HepG2 (cell line): ENCODE data around the gene FAM181A. TPM values are rescaled to one million over a fixed set of nuclear protein-coding genes. Genes with fewer than 3 reads are reported as not detected.

Experiments
- AGO1 ChIP-seq: fragments of 200-400 bp; formaldehyde crosslinking; IDR thresholded peaks from 2 replicates; pipeline ENCODE4 v1.6.1; 2017; ENCODE audit warnings: mild to moderate bottlenecking, low read depth, low read length, moderate library complexity; ENCODE audit not compliant: poor library complexity, severe bottlenecking
- FOXA1 ChIP-seq, 2 experiments: fragments of 450-650 bp in 1 of 2; sonication (generic) in 1 of 2; formaldehyde crosslinking in 1 of 2; IDR thresholded peaks; 2 replicates each; pipeline versions ENCODE4 v1.4.0 to v1.6.1; 2016 to 2020; ENCODE audit warnings: missing genetic modification reagents in 1 of 2
- GATA4 ChIP-seq: sonication (generic); IDR thresholded peaks from 2 replicates; pipeline ENCODE4 v1.6.1; 2016; ENCODE audit warnings: antibody characterized with exemption, low read depth, borderline replicate concordance
- HBP1 ChIP-seq: IDR thresholded peaks from 2 replicates; pipeline ENCODE4 v1.6.1; 2016; ENCODE audit warnings: low read depth, control low read depth
- HOXA5 ChIP-seq: sonication (generic); formaldehyde crosslinking; IDR thresholded peaks from 2 replicates; pipeline ENCODE4 v1.4.0; 2020; ENCODE audit warnings: missing genetic modification reagents
- POGK ChIP-seq: sonication (generic); formaldehyde crosslinking; conservative IDR thresholded peaks from 2 replicates; pipeline ENCODE4 v1.8.0; 2022; ENCODE audit warnings: mild to moderate bottlenecking, moderate library complexity, missing genetic modification reagents
- RARA ChIP-seq: IDR thresholded peaks from 2 replicates; pipeline ENCODE4 v1.6.1; 2016; ENCODE audit warnings: missing genetic modification reagents, missing compliant biosample characterization
- SPEN ChIP-seq: sonication (generic); formaldehyde crosslinking; IDR thresholded peaks from 2 replicates; pipeline ENCODE4 v1.5.1; 2020; ENCODE audit warnings: low read depth, mild to moderate bottlenecking, missing genetic modification reagents
- TP53 ChIP-seq: sonication (generic); formaldehyde crosslinking; conservative IDR thresholded peaks from 2 replicates; pipeline ENCODE4 v1.4.0; 2020; ENCODE audit warnings: missing genetic modification reagents
- YEATS4 ChIP-seq: sonication (generic); formaldehyde crosslinking; IDR thresholded peaks from 2 replicates; pipeline ENCODE4 v1.4.0; 2020; ENCODE audit warnings: missing genetic modification reagents, borderline replicate concordance
- ZBTB33 ChIP-seq: sonication (generic); formaldehyde crosslinking; IDR thresholded peaks from 2 replicates; pipeline ENCODE4 v1.4.0; 2020; ENCODE audit warnings: missing genetic modification reagents
- ZFAT ChIP-seq: sonication (generic); formaldehyde crosslinking; conservative IDR thresholded peaks from 2 replicates; pipeline ENCODE4 v1.8.1; 2023; ENCODE audit warnings: missing genetic modification reagents, inconsistent platforms
- ZNF256 ChIP-seq: sonication (generic); formaldehyde crosslinking; conservative IDR thresholded peaks from 2 replicates; pipeline ENCODE4 v1.4.0; 2020; ENCODE audit warnings: missing genetic modification reagents
- ZNF263 ChIP-seq: sonication (generic); formaldehyde crosslinking; IDR thresholded peaks from 2 replicates; pipeline ENCODE4 v1.4.0; 2020; ENCODE audit warnings: missing genetic modification reagents
- ZNF503 ChIP-seq: sonication (generic); formaldehyde crosslinking; IDR thresholded peaks from 2 replicates; pipeline ENCODE4 v1.4.0; 2020; ENCODE audit warnings: missing genetic modification reagents
- ZNF7 ChIP-seq: IDR thresholded peaks from 2 replicates; pipeline ENCODE4 v1.6.1; 2016; ENCODE audit warnings: missing biosample characterization, missing genetic modification reagents
- ZNF710 ChIP-seq: sonication (generic); formaldehyde crosslinking; IDR thresholded peaks from 2 replicates; pipeline ENCODE4 v1.5.0; 2020; ENCODE audit warnings: mild to moderate bottlenecking, missing genetic modification reagents, borderline replicate concordance
- ZNF776 ChIP-seq: sonication (generic); formaldehyde crosslinking; IDR thresholded peaks from 2 replicates; pipeline ENCODE4 v1.4.0; 2020; ENCODE audit warnings: mild to moderate bottlenecking, missing genetic modification reagents
- ZNF878 ChIP-seq: sonication (generic); formaldehyde crosslinking; IDR thresholded peaks from 2 replicates; pipeline ENCODE4 v1.8.1; 2023; ENCODE audit warnings: mild to moderate bottlenecking, missing genetic modification reagents, moderate library complexity
- ZSCAN30 ChIP-seq: sonication (generic); formaldehyde crosslinking; IDR thresholded peaks from 2 replicates; pipeline ENCODE4 v1.5.0; 2020; ENCODE audit warnings: mild to moderate bottlenecking, missing genetic modification reagents
- polyA plus RNA-seq, 8 experiments: library from polyadenylated mRNA; depleted of rRNA in 3 of 8; stranded (reverse) in 7 of 8; unstranded in 1 of 8; fragments of >200 nt; fragmentation: Illumina TruSeq in 4 of 8; extraction: Trizol in 4 of 8; gene quantifications; 2 replicates each; pipeline versions ENCODE4 v1.2.1 to v1.2.3, GENCODE V29; 2011 to 2016; ENCODE audit warnings: low read depth in 4 of 8, missing spikeins in 1 of 8, mixed read lengths in 1 of 8; ENCODE audit not compliant: insufficient read depth in 1 of 8
- total RNA-seq, 5 experiments: library from RNA; depleted of rRNA; stranded (reverse); fragments of >200 nt; fragmentation: Illumina TruSeq; extraction: Trizol; gene quantifications; 2 replicates each; pipeline ENCODE4 v1.2.3, GENCODE V29; 2016; ENCODE audit warnings: low read depth in 1 of 5

FAM181A gene
- total and polyA plus RNA-seq, 2 of the 13 experiments (the other 11 are each of a cell fraction or from before 2014, with no cell fraction given) = 1.1 to 1.5 TPM

GRCh38 chr14:93903342-93904184 is 23.6 kb upstream of the FAM181A start (continued):
- TF ChIP-seq RARA (CRISPR knock-in tag) = 0 out of 2 replicates have a peak, but pooled peaks have one; percentile 5
- 0 out of 2 replicates have a peak, but pooled peaks have one; percentile 66 for TF ChIP-seq ZNF710
- TF ChIP-seq ZNF263 (CRISPR knock-in tag) = peak; percentile 67
- TF ChIP-seq YEATS4 = 0 out of 2 replicates have a peak, but pooled peaks have one; percentile 3
- no peak for TF ChIP-seq ZNF7
- no peak for TF ChIP-seq ZNF878 (CRISPR knock-in tag)
- no peak for TF ChIP-seq GATA4
- TF ChIP-seq ZNF256 = no peak
- TF ChIP-seq FOXA1 (IDR thresholded peaks at IDR 0.05) = no peak
- peak; percentile 83 for TF ChIP-seq FOXA1 (CRISPR knock-in tag; IDR thresholded peaks at IDR 0.05)
- TF ChIP-seq ZBTB33 (CRISPR knock-in tag) = no peak
- no peak for TF ChIP-seq POGK (CRISPR knock-in tag)
- no peak for TF ChIP-seq TP53 (CRISPR knock-in tag)
- no peak for TF ChIP-seq AGO1
- TF ChIP-seq ZNF776 (CRISPR knock-in tag) = 0 out of 2 replicates have a peak, but pooled peaks have one; percentile 40
- no peak for TF ChIP-seq ZFAT
- TF ChIP-seq HBP1 (CRISPR knock-in tag) = no peak
- 0 out of 2 replicates have a peak, but pooled peaks have one; percentile 13 for TF ChIP-seq HOXA5
- TF ChIP-seq ZSCAN30 = no peak
- no peak for TF ChIP-seq ZNF503 (CRISPR knock-in tag)
- TF ChIP-seq SPEN = no peak
